GM12878 (cell line): ENCODE measurements around the gene SUB1. TPM values are rescaled to one million over a fixed set of nuclear protein-coding genes. Genes with fewer than 3 reads are reported as not detected.
A peak's percentile ranks its signal among the peaks of the same experiment; 100 is the strongest.

ENCODE experiments used
- ATAC-seq: fragments of 200-7000 bp; cut with Tn5 transposase; 3 replicates; pipeline ENCODE4 v1.9.1; 2020; ENCODE audit warnings: mild to moderate bottlenecking, moderate library complexity
- BruUV-seq: library from RNA; stranded (reverse); fragments of 400-500 nt; replicated peaks from 2 replicates; lab custom pipeline; 2021; lab: Mats Ljungman, UMichigan
- CTCF ChIA-PET: fragments of 300-600 bp; sonication (Branson Sonifier 250); formaldehyde crosslinking; extraction: SDS; loops from one replicate; lab custom pipeline; 2021; ENCODE audit warnings: inconsistent platforms; lab: Yijun Ruan, JAX
- POLR2A ChIA-PET: fragments of 350-600 bp; formaldehyde crosslinking; extraction: SDS; loops from one replicate; lab custom pipeline; 2021; ENCODE audit warnings: inconsistent platforms; lab: Charles Lee
- RAD21 ChIA-PET: fragments of 300-600 bp; sonication (Branson Sonifier 250); formaldehyde crosslinking; loops from one replicate; lab custom pipeline; 2023; ENCODE audit warnings: antibody characterized with exemption; ENCODE audit not compliant: unreplicated experiment; lab: Charles Lee
- SMC1A ChIA-PET: fragments of 300-600 bp; sonication (Branson Sonifier 250); formaldehyde crosslinking; loops from one replicate; lab custom pipeline; 2023; ENCODE audit not compliant: unreplicated experiment, uncharacterized antibody; lab: Charles Lee
- DNase-seq: peaks from one replicate; pipeline ENCODE4 v3.0.0-alpha.2; 2011; ENCODE audit warnings: low read depth, low spot score
- FAIRE-seq: peaks from 3 replicates; lab custom pipeline; 2011; peaks lifted over from hg19 to GRCh38; lab: Jason Lieb, UNC
- H2AFZ ChIP-seq: 2 replicates; pipeline ENCODE4 v1.6.0; 2011; ENCODE audit warnings: low read depth, low read length, control low read depth; ENCODE audit not compliant: control insufficient read depth
- H3K27ac ChIP-seq: 2 replicates; pipeline ENCODE4 v1.5.1; 2011; ENCODE audit warnings: control low read depth; ENCODE audit not compliant: control insufficient read depth, insufficient read depth
- H3K27me3 ChIP-seq, 2 experiments: replicated peaks in 1 of 2; 2 replicates each; pipeline versions ENCODE4 v1.6.0 to v1.6.1; 2011; ENCODE audit warnings: low read length in 1 of 2; ENCODE audit not compliant: control insufficient read depth in 2 of 2, insufficient read depth in 2 of 2
- H3K36me3 ChIP-seq, 2 experiments: 2 replicates each; pipeline ENCODE4 v1.5.1; 2011; ENCODE audit warnings: low read length in 1 of 2; ENCODE audit not compliant: control insufficient read depth in 2 of 2, insufficient read depth in 2 of 2
- H3K4me1 ChIP-seq: 2 replicates; pipeline ENCODE4 v1.6.1; 2011; ENCODE audit warnings: mild to moderate bottlenecking, low read length, moderate library complexity, mixed read lengths; ENCODE audit not compliant: control insufficient read depth, insufficient read depth
- H3K4me2 ChIP-seq: 2 replicates; pipeline ENCODE4 v1.6.0; 2011; ENCODE audit warnings: control low read depth; ENCODE audit not compliant: control insufficient read depth, insufficient read depth
- H3K4me3 ChIP-seq: fragments of 200-600 bp; sonication (generic); 2 replicates; pipeline ENCODE4 v1.5.1; 2016
- H3K79me2 ChIP-seq: 2 replicates; pipeline ENCODE4 v1.6.0; 2011; ENCODE audit warnings: low read length; ENCODE audit not compliant: control insufficient read depth, insufficient read depth
- H3K9ac ChIP-seq: 2 replicates; pipeline ENCODE4 v1.8.0; 2011; ENCODE audit warnings: low read length, control low read depth, mixed read lengths; ENCODE audit not compliant: control insufficient read depth, insufficient read depth
- H3K9me3 ChIP-seq: replicated peaks from 3 replicates; pipeline ENCODE4 v1.5.1; 2011; ENCODE audit warnings: mild to moderate bottlenecking, low read length; ENCODE audit not compliant: control insufficient read depth, insufficient read depth
- H4K20me1 ChIP-seq: 2 replicates; pipeline ENCODE4 v1.6.0; 2011; ENCODE audit not compliant: control insufficient read depth, insufficient read depth
- CUX1 ChIP-seq: IDR thresholded peaks from 2 replicates; pipeline ENCODE4 v1.6.1; 2012; ENCODE audit warnings: improper control_type of control experiment, low read depth, low read length; ENCODE audit not compliant: insufficient replicate concordance
- EED ChIP-seq: sonication (generic); IDR thresholded peaks from 2 replicates; pipeline ENCODE4 v1.6.1; 2016; ENCODE audit warnings: antibody characterized with exemption, low read depth
- FOS ChIP-seq: IDR thresholded peaks from 3 replicates; pipeline ENCODE4 v1.6.1; 2011; ENCODE audit warnings: borderline replicate concordance; ENCODE audit not compliant: insufficient read length; ENCODE audit errors: extremely low read depth
- KDM1A ChIP-seq: fragments of 200-600 bp; sonication (generic); IDR thresholded peaks from 2 replicates; pipeline ENCODE4 v1.6.1; 2016; ENCODE audit warnings: borderline replicate concordance
- MLLT1 ChIP-seq: fragments of 450-650 bp; IDR thresholded peaks from 2 replicates; pipeline ENCODE4 v1.6.1; 2016; ENCODE audit warnings: mild to moderate bottlenecking
- MYC ChIP-seq: IDR thresholded peaks from 2 replicates; pipeline ENCODE4 v1.6.1; 2011; ENCODE audit warnings: mild to moderate bottlenecking, low read length, moderate library complexity, inconsistent platforms; ENCODE audit not compliant: insufficient read depth, insufficient replicate concordance, insufficient read length, severe bottlenecking
- NRF1 ChIP-seq: conservative IDR thresholded peaks from 2 replicates; pipeline ENCODE4 v1.6.1; 2011; ENCODE audit warnings: mild to moderate bottlenecking, low read depth, low read length, improper control_type of control experiment
- PBX3 ChIP-seq: IDR thresholded peaks from 2 replicates; pipeline ENCODE4 v1.6.1; 2011; ENCODE audit warnings: mild to moderate bottlenecking, low read depth, low read length, moderate library complexity; ENCODE audit not compliant: insufficient replicate concordance
- SIN3A ChIP-seq: IDR thresholded peaks from 2 replicates; pipeline ENCODE4 v1.6.1; 2012; ENCODE audit warnings: low read depth, low read length, improper control_type of control experiment
- SMC3 ChIP-seq: IDR thresholded peaks from 2 replicates; pipeline ENCODE4 v1.6.1; 2011; ENCODE audit warnings: low read length, improper control_type of control experiment, borderline replicate concordance
- SREBF1 ChIP-seq: IDR thresholded peaks from 2 replicates; pipeline ENCODE4 v1.6.1; 2012; ENCODE audit warnings: mild to moderate bottlenecking, low read length
- ZBTB4 ChIP-seq: fragments of 450-650 bp; formaldehyde crosslinking; IDR thresholded peaks from 2 replicates; pipeline ENCODE4 v1.4.0; 2022; ENCODE audit warnings: mild to moderate bottlenecking, moderate library complexity
- WGBS: methylation state at CpG from one replicate; pipeline ENCODE4 v1.1.6; 2016; ENCODE audit warnings: low lambda C conversion rate; ENCODE audit not compliant: insufficient replicate concordance, insufficient coverage; ENCODE audit errors: missing lambda C conversion rate; 5-methylcytosine and 5-hydroxymethylcytosine counted together
- in situ Hi-C: fragments of 300-500 bp; cut with MboI; formaldehyde crosslinking; loops from 9 replicates; pipeline ENCODE4 v1.14.3; 2018; ENCODE audit warnings: mixed read lengths
- intact Hi-C: fragments of 100-400 bp; cut with micrococcal nuclease; formaldehyde crosslinking; loops from one replicate; pipeline ENCODE4 v1.14.2; 2022; ENCODE audit not compliant: unreplicated experiment
- polyA plus RNA-seq, 11 experiments: library from polyadenylated mRNA; depleted of rRNA in 4 of 11; unstranded in 6 of 11; stranded (reverse) in 5 of 11; fragments of >200 nt; fragmentation: Nextera tagmentation in 4 of 11; fragmentation: Illumina TruSeq in 1 of 11; extraction: Ambion mirVana in 4 of 11; extraction: Trizol in 1 of 11; gene quantifications; 1 replicate in 1 of 11; 2 replicates in 10 of 11; pipeline versions ENCODE4 v1.2.1 to v1.2.3, GENCODE V29; 2011 to 2016; ENCODE audit warnings: inconsistent platforms in 2 of 11, missing spikeins in 2 of 11, low read depth in 1 of 11
- total RNA-seq, 4 experiments: library from RNA; depleted of rRNA in 3 of 4; stranded (reverse); fragments of >200 nt in 3 of 4; fragmentation: Illumina TruSeq in 1 of 4; extraction: Trizol in 1 of 4; gene quantifications; 2 replicates each; pipeline versions ENCODE4 v1.2.1 to v1.2.3, GENCODE V29; 2013 to 2021

The SUB1 gene
- total and polyA plus RNA-seq, 10 of the 15 experiments (the other 5 are each of a cell fraction or from before 2014, with no cell fraction given): 468 to 2,785 (median 1,145) TPM

- Histone ChIP-seq H3K79me2 (peaks cover 1% of the 10 kb centered on the region), H3K4me2 (peak overlapping the region; percentile 32; the same call in 1 of the 2 replicates), H3K36me3 (no peaks in the 10 kb centered on the region), H3K27me3 (no peaks in the 10 kb centered on the region), H4K20me1 (no peaks in the 10 kb centered on the region), H3K27ac (peak overlapping the region; percentile 96), H3K9me3 (peaks cover 2% of the 10 kb centered on the region; the same call in 1 of the 3 replicates), H3K4me3 (no peak overlapping the region), H3K9ac (no peak overlapping the region), H2AFZ (no peak overlapping the region), H3K4me1 (peaks cover 47% of the 10 kb centered on the region)
- ChIA-PET POLR2A (interaction anchor here (1.9 kb wide), 1 partner anchor 30 kb away, joined by 5 read pairs; no protein-coding TSS in a partner anchor), SMC1A (interaction anchor here (2.4 to 21.0 kb wide), 3 partner anchors 33 to 54 kb away, joined by 7 to 505 read pairs (median 205); partner anchors contain the start of gene SUB1), RAD21 (interaction anchor here (2.6 to 13.0 kb wide), 2 partner anchors 12 to 43 kb away, joined by 9 to 355 read pairs; partner anchors contain the start of gene SUB1), CTCF (interaction anchor here (1.5 to 2.8 kb wide), 2 partner anchors 12 to 46 kb away, joined by 6 to 15 read pairs; no protein-coding TSS in a partner anchor)
- DNase-seq (no peak), FAIRE-seq (no peak), ATAC-seq (no peak)
- in situ Hi-C loops (no loop called here), intact Hi-C loops (no loop called here)
- WGBS: 93% methylated on average over 5 of the region's 8 CpGs
- no TSS peak for BruUV-seq
- no peak for TF ChIP-seq NRF1
- TF ChIP-seq ZBTB4: no peak
- no peak for TF ChIP-seq MYC
- no peak for TF ChIP-seq SIN3A
- no peak for TF ChIP-seq CUX1
- no peak for TF ChIP-seq MLLT1
- no peak for TF ChIP-seq PBX3
- no peak for TF ChIP-seq KDM1A
- no peak for TF ChIP-seq SMC3
- TF ChIP-seq FOS: no peak
- no peak for TF ChIP-seq EED
- no peak for TF ChIP-seq SREBF1
These were observed 42.1 kb upstream of the SUB1 start for GRCh38 chr5:32543291-32543690.
